Right forelimb (tissue), 1 donor: ENCODE results near the gene RNF17.
A peak's percentile ranks its signal among the peaks of the same experiment; 100 is the strongest.

ENCODE experiments used
- DNase-seq: peaks from one replicate; pipeline ENCODE4 v3.0.0-alpha.2; 2018

The RNF17 gene

DNA sequence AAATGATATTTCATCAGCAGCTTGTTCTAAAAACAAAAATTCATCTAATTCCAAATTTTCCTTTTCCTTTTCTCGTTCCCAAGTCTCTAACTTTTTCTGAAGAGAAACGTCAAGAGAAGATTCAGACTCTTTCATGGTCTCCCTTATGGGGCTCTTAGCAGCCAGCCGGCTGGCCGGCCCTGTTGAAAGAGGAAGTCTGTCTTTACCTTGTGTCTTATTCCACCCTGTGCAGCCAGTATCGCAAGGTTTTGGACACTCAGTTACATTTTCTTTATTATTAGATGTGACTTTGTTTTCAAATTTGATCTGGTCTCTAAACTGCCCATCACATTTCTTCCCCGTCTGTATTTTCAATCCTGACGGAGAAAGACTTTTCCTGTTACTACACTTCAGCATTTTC lies 142.3 kb downstream of the RNF17 start:
- DNase-seq, result no peak

GRCh38 chr13:24910502-24911132 lies 146.6 kb downstream of the RNF17 start:
- no peak for DNase-seq

DNA sequence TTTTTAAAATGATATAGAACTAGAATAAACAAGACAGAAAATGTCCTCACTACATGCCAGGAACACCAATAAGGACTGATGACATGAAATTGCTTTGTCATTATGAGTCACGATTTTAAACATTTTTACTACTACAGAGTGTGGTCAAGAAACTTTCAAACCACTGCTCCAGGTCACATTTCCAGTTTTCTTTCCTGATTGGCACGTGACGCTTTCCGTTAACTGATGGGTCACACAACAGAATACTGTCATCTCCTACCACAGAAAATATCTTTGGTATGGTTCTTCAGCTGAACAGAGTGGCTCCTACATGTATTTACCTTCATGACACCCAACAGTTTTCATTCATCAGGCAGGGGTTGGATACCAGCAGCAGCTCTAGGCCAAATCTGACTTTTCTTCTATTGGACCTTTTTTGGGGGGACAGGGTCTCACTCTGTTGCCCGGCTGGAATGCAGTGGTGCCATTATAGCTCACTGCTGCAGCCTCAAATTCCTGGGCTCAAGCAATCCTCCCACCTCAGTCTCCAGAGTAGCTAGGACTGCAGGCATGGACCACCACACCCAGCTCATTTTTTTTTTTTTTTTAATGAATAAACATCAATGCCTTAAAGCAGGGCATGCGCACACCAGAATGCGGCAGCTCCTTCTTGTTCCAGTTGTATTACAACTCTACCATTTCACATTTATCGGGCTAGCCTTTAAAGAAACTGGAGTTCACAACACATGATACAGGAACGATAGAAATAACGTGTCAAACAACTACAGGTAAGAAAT lies 147.4 kb downstream of the RNF17 start:
- DNase-seq, result no peak

DNA sequence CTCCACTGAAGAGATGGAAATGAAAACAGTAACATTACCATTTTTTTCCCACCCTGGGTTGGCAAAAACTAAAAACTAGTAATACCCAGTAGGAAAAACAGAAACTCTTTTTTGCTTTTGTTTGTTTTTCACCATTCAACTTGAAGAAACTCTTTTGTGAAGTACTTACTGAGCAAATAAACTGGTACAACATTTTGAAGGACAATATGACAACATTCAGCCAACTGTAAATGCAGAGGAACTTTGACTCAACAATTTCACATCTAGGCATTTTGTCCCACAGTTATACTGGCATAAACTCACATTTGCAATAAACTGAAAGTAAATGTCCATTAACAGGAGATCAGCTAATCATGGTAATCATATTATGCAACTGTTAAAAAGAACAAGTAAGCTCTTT lies 152.5 kb downstream of the RNF17 start:
- no peak for DNase-seq

GRCh38 chr13:24921003-24921402 lies 157.0 kb downstream of the RNF17 start:
- DNase-seq, result no peak

DNA sequence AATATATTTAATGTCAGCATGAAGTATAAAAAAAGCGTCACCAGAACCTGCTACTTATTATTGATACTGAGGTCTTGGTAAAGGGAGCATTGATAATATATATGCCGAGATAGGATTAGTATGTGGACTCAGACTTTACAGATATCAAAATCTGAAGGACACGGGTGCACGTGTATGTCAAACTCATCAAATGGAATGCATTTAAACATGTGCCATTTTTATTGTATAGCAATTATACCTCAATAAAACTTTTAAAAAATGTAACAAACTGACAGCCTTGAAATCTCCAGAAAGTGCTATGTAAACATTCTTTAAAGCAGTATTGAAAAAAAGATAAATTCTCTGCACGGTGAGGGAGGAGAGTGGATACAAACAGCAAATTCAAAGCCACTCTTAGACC lies 157.9 kb downstream of the RNF17 start:
- DNase-seq, result no peak

- no peak for DNase-seq
Observed at GRCh38 chr13:24922387-24922744, 158.4 kb downstream of the RNF17 start.

DNA sequence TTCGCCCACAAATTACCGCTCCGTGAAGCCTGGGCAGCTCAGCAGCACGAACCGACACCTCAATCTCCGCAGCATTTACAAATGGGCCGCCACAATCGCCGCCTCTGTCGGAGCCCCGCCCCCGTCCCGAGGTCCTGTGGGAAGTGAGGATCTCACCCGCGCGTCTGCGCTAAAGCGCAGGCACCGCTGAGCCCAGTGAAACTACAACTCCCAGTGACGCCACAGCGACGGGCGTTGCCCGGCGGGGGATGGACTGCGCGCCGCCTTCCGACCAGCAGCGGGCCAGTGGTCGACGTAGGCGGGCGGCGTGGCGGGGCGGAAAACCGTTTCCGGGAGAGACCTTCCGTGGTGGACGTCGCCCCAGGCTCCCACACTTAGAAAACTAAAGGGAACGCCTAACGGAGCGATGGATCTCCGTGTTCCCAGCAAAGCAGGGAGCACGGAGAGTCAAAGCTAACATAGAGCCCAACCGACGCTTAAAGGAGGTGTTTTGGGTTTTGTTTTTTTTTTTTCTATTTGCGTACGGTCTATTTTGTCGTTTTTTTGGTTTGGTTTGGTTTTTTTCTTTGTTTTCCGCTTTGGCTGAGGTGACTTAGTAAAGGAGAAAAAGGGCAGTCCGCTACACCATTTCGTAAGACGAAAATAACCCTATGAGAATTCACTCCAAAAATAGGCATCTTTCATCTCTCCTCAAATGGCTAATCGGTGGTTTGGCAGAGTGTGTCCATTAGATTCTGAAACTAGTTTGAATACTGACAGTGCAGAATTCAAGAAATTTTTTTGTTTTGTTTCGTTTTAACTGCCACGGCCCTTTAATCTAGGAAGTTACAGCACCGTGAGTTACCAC lies 159.0 kb downstream of the RNF17 start:
- DNase-seq, result peak; percentile 98

- DNase-seq, result no peak
Observed at GRCh38 chr13:24925318-24926231, 161.6 kb downstream of the RNF17 start.

GRCh38 chr13:24927810-24928404 lies 163.9 kb downstream of the RNF17 start:
- DNase-seq, result no peak

DNA sequence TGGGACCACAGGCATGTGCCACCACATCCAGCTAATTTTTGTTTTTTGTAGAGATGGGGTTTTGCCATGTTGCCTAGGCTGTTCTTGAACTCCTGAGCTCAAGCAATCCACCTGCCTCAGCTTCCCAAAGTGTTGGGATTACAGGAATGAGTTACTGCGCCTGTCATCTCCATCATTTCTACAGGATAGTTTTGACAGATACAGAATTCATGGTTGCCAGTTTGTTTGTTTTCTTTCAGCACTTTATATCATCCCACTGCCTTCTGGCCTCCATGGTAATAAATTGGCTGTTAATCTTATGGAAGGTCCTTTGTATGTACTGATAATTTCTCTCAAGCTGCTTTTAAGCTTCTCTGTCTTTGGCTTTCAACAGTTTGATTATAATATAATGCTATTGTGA lies 165.2 kb downstream of the RNF17 start:
- DNase-seq, result no peak
